Endothelial cell of umbilical vein (primary cell): ENCODE data around the gene ADCY5.

Experiments used
- JUN ChIP-seq: IDR thresholded peaks from 2 replicates; pipeline ENCODE4 v1.6.1; 2011; ENCODE audit warnings: borderline replicate concordance, low read depth; ENCODE audit not compliant: insufficient read length, insufficient read depth
- TF ChIP-seq, protein P1 (sequence below), 2 donors: IDR thresholded peaks; 1 replicate in 1 of 2; 2 replicates in 1 of 2; pipeline ENCODE4 v1.5.1; 2011; ENCODE audit warnings: low read length in 2 of 2, mild to moderate bottlenecking in 2 of 2, moderate library complexity in 2 of 2, control low read depth in 1 of 2, inconsistent platforms in 1 of 2, low read depth in 1 of 2; ENCODE audit not compliant: insufficient read depth in 1 of 2; ENCODE audit errors: extremely low read depth in 1 of 2

DNA sequence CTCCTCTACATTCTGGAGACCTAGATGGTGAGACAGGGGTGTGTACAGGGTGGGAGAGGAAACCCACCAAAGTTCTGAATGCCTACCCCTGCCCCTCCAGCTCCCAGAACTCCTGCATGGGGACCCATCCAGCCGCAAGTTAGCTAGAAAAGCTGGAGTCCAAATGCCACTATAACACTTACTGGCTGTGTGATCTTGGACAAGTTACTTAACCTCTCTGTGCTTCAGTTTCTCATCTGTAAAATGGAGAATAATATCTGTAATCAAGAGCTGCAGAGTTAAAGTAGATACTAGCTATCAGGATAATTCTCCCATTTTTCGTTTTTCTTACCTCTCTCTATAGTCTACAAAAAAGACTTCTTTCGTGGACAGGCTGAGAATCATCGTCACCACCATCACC, 63.4 kb downstream of the ADCY5 start:
- TF ChIP-seq, protein P1, sequence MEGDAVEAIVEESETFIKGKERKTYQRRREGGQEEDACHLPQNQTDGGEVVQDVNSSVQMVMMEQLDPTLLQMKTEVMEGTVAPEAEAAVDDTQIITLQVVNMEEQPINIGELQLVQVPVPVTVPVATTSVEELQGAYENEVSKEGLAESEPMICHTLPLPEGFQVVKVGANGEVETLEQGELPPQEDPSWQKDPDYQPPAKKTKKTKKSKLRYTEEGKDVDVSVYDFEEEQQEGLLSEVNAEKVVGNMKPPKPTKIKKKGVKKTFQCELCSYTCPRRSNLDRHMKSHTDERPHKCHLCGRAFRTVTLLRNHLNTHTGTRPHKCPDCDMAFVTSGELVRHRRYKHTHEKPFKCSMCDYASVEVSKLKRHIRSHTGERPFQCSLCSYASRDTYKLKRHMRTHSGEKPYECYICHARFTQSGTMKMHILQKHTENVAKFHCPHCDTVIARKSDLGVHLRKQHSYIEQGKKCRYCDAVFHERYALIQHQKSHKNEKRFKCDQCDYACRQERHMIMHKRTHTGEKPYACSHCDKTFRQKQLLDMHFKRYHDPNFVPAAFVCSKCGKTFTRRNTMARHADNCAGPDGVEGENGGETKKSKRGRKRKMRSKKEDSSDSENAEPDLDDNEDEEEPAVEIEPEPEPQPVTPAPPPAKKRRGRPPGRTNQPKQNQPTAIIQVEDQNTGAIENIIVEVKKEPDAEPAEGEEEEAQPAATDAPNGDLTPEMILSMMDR (IDR thresholded peaks at IDR 0.05; ENCODE audit: extremely low read depth in 1 of 2, insufficient read depth in 1 of 2, low read depth in 1 of 2, low read length in 2 of 2): no peak
- no peak for TF ChIP-seq JUN
